ENCODE data around the gene THPO. TPM values are rescaled to one million over a fixed set of nuclear protein-coding genes. Genes with fewer than 3 reads are reported as not detected.

Gene THPO
- polyA plus RNA-seq, 1 donor (not counting 4 experiments of a cell fraction or from before 2014, with no cell fraction given): not detected

DNA sequence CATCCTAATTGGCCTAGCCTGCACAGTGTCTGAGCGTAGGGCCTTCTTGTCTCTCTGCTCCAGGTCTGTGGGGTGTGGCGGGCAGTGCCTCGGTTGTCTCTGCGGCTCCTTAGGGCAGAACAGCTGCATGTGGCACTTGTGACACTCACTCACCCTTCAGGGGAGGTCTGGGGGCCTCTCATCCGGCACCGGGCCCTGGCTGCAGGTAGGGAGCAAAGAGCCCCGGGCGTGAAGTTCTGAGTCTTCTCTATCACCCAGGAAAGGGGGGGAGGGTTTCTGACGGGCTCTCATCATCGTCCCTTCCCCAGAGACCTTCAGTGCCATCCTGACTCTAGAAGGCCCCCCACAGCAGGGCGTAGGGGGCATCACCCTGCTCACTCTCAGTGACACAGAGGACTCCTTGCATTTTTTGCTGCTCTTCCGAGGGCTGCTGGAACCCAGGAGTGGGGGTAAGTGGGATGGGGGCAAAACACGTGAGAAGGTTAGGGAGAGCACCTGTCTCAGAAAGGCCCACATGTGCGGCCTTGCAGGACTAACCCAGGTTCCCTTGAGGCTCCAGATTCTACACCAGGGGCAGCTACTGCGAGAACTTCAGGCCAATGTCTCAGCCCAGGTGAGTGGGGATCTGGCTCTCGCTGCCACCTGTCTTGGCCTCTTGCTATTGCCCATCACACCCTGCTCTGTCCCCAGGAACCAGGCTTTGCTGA is 4.5 kb upstream of the THPO start:
- DNase-seq (ENCODE audit: low read depth, low spot score): no peak
- H3K9me3 ChIP-seq (ENCODE audit: control insufficient read depth, low read depth, low read length): no peaks in the 10 kb centered on the region
- no peaks in the 10 kb centered on the region for H3K9me1 ChIP-seq (ENCODE audit: control insufficient read depth, extremely low read depth, insufficient read depth, low read length)
- no peak overlapping the region for H3K27ac ChIP-seq (ENCODE audit: control insufficient read depth, insufficient read depth, low read length)
- H3K4me1 ChIP-seq (ENCODE audit: control insufficient read depth, extremely low read depth, insufficient read depth, low read length): no peaks in the 10 kb centered on the region
- H4K20me1 ChIP-seq (ENCODE audit: control insufficient read depth, extremely low read depth, insufficient read depth, low read length): no peaks in the 10 kb centered on the region
- TF ChIP-seq CTCF (optimal IDR thresholded peaks at IDR 0.05 in 1 of 3, IDR thresholded peaks at IDR 0.05 in 1 of 3, conservative IDR thresholded peaks at IDR 0.05 in 1 of 3; ENCODE audit: extremely low read depth in 1 of 3, insufficient read depth in 2 of 3, low read length in 3 of 3): no peak
- no peak for TF ChIP-seq EZH2 (IDR thresholded peaks at IDR 0.05; ENCODE audit: low read length)
- no peaks in the 10 kb centered on the region for H3K79me2 ChIP-seq (ENCODE audit: control insufficient read depth, insufficient read depth, low read length)
- H3K36me3 ChIP-seq (ENCODE audit: control insufficient read depth in 2 of 2, extremely low read depth in 1 of 2, insufficient read depth in 2 of 2, low read length in 2 of 2): no peaks in the 10 kb centered on the region
- no peak overlapping the region for H2AFZ ChIP-seq (ENCODE audit: control insufficient read depth, low read length)
- no peak overlapping the region for H3K4me3 ChIP-seq (ENCODE audit: control insufficient read depth in 2 of 3, extremely low read depth in 1 of 3, insufficient read depth in 2 of 3, low read depth in 1 of 3, low read length in 3 of 3)
- dilution Hi-C loops (cut with MboI; ENCODE audit: extremely low pct_ligation_motif_present, low sequenced_read_pairs): no loop called here
- no peak for FAIRE-seq
- H3K4me2 ChIP-seq (ENCODE audit: control insufficient read depth, extremely low read depth, insufficient read depth, low read depth, low read length): no peak overlapping the region
- no peak overlapping the region for H3K9ac ChIP-seq (ENCODE audit: control insufficient read depth, extremely low read depth, insufficient read depth, low read length)
- H3K27me3 ChIP-seq (ENCODE audit: control insufficient read depth, extremely low read depth, insufficient read depth, low read length): peaks cover 52% of the 10 kb centered on the region

GRCh38 chr3:184381261-184382224 is 3.5 kb upstream of the THPO start:
- no peak overlapping the region for H3K27ac ChIP-seq (ENCODE audit: control insufficient read depth, insufficient read depth, low read length)

More at GRCh38 chr3:184381261-184382224, 3.5 kb upstream of the THPO start:
- Histone ChIP-seq H3K36me3 (ENCODE audit: control insufficient read depth in 2 of 2, extremely low read depth in 1 of 2, insufficient read depth in 2 of 2, low read length in 2 of 2) (no peaks in the 10 kb centered on the region), H4K20me1 (ENCODE audit: control insufficient read depth, extremely low read depth, insufficient read depth, low read length) (no peaks in the 10 kb centered on the region), H3K4me1 (ENCODE audit: control insufficient read depth, extremely low read depth, insufficient read depth, low read length) (no peaks in the 10 kb centered on the region), H3K79me2 (ENCODE audit: control insufficient read depth, insufficient read depth, low read length) (no peaks in the 10 kb centered on the region), H3K9me1 (ENCODE audit: control insufficient read depth, extremely low read depth, insufficient read depth, low read length) (no peaks in the 10 kb centered on the region), H3K4me2 (ENCODE audit: control insufficient read depth, extremely low read depth, insufficient read depth, low read depth, low read length) (no peak overlapping the region), H3K9me3 (ENCODE audit: control insufficient read depth, low read depth, low read length) (no peaks in the 10 kb centered on the region), H3K9ac (ENCODE audit: control insufficient read depth, extremely low read depth, insufficient read depth, low read length) (no peak overlapping the region), H3K4me3 (ENCODE audit: control insufficient read depth in 2 of 3, extremely low read depth in 1 of 3, insufficient read depth in 2 of 3, low read depth in 1 of 3, low read length in 3 of 3) (no peak overlapping the region), H2AFZ (ENCODE audit: control insufficient read depth, low read length) (no peak overlapping the region), H3K27me3 (ENCODE audit: control insufficient read depth, extremely low read depth, insufficient read depth, low read length) (peaks cover 61% of the 10 kb centered on the region)
- no peak for DNase-seq (ENCODE audit: low read depth, low spot score)
- dilution Hi-C loops (cut with MboI; ENCODE audit: extremely low pct_ligation_motif_present, low sequenced_read_pairs): no loop called here
- TF ChIP-seq CTCF (optimal IDR thresholded peaks at IDR 0.05 in 1 of 3, IDR thresholded peaks at IDR 0.05 in 1 of 3, conservative IDR thresholded peaks at IDR 0.05 in 1 of 3; ENCODE audit: extremely low read depth in 1 of 3, insufficient read depth in 2 of 3, low read length in 3 of 3): no peak
- TF ChIP-seq EZH2 (IDR thresholded peaks at IDR 0.05; ENCODE audit: low read length): no peak
- no peak for FAIRE-seq
